GM21717 (cell line): ENCODE measurements around the gene COMTD1.

Source experiments
- ATAC-seq: cut with Tn5 transposase; IDR thresholded peaks from one replicate; pipeline ENCODE4 v1.9.1; 2021; ENCODE audit warnings: mild to moderate bottlenecking, moderate library complexity; ENCODE audit not compliant: unreplicated experiment

The COMTD1 gene

DNA sequence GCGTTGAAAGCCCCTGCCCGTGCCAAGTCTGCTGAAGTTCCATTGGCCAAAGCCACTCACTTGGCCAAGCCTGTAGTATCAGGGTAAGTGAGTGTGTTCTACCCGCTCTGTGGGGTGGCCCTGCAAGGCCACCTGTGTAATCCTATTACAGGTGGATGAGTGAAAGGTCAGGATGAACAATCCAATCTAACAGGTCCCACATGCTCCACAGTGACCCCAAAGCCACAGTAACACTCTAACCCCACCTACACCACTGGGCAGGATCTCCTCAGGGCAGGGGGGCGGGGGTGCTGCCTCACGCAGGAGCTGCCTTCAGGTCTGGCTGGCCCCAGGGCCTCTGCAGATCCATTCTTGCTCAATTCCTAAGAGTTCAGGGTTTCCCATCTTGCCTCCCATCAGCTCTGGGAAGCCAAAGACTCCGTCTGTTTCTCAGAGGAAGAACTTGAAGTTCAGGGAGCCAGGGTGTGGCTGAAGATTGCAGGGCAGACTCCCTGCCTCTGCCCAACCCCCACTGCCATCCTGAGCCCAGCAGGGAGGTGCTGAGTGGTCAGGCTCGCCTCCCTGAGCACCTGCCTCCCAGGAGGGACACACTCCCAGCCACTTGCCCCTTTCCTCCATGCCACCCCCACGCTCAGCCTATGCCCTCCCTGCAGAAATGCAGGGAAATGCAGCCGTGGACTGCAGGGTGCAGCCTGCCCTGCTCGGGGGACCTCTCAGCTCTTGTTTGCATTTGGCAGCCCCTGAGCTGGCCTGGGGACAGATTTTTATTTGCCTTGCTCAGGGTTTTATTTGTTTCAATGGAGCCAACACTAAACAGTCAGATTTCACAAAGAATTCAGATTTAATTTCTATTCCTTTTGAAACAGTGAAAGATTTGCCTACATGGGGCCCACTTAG, 9.8 kb upstream of the COMTD1 start:
- no peak for ATAC-seq

GRCh38 chr10:75244487-75245353, 9.0 kb upstream of the COMTD1 start:
- no peak for ATAC-seq

DNA sequence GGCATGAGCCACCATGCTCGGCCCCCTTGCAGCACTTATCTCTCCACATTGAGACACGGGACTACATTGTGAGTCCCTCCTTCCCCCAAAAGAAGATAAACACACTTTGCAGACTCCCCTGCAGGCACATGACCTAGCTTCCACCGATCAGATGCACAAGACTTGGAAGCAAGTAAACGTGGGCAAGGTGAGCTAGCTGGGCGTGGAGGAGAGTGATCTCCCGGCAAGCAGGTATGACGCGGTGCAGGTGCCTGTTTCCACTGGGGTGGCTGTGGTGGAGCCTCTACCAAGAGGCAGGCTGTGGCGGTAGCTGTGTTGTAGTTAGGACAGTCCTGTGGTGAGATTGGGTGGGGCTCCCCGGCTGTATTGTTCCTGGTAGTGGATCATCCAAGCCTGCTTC, 7.7 kb upstream of the COMTD1 start:
- no peak for ATAC-seq

DNA sequence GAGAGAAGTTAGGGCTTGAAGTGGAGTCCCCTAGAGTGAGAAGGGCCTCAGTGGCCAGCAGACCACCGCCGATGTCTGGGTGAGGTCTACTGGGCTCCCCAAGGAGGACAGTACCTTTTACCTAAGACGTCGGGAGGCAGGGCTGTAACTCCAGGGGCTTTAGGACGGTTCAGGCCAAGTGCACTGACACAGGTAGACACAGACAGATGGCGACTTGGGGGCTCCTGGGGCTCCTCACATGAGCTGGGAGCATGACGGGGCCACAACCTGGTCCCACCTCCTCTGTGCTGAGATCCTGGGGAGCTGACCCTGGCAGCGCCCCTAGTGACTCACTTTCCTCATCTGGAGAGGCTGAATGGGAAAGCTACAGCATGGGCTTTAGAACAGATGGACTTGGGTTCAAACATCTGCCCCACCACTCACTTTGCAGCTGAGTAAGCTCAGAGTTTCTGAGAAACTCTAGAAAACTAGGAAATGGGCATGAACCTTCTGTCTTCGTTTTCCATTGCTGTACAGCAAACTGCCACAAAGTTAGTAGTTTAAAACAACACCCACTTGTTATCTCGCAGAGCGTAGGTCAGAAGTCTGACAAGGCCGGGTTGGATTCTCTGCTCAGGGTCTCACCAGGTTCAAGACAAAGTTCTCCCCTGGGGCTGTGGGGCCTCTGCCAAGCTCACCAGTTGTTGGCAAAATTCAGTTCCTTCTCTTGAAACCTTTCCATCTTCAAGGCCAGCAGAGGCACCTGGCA, 4.7 kb upstream of the COMTD1 start:
- no peak for ATAC-seq

- ATAC-seq: no peak
These were observed 3.5 kb upstream of the COMTD1 start for GRCh38 chr10:75239096-75239790.

GRCh38 chr10:75238182-75239095, 2.7 kb upstream of the COMTD1 start:
- ATAC-seq: no peak

DNA sequence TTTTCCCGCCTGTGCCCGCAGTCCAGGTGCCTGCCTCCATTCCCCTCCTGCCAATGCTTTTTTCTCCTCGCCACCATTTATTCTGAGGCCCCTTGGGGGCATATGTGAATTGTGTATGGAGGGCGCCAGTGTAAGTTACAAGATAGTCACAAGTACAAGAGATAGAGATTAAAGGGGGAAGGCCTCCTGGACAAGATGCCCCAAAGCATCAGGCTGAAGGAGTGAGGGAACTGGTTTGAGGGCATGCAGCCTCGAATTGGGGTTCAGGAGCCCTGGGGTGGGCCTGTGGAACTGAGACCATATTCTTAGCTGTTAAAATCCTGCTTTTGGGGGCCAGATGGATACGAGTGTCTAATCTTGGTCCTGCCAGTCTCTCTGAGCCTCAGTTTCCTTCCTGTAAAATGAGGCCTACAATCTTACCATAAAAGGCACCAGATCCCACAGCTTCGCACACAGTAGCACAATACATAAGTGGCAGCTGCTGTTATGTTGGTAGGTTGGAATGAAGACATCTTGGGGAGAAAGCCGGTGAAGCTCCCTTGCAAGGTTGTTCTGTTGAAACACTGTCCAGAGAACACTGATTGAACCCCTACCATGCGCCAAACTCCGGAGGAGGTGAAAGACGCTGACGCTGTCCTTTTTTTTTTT, 545 bp upstream of the COMTD1 start:
- no peak for ATAC-seq

- peak; percentile 0 for ATAC-seq
These were observed 928 bp downstream of the COMTD1 start for GRCh38 chr10:75234683-75235374.

DNA sequence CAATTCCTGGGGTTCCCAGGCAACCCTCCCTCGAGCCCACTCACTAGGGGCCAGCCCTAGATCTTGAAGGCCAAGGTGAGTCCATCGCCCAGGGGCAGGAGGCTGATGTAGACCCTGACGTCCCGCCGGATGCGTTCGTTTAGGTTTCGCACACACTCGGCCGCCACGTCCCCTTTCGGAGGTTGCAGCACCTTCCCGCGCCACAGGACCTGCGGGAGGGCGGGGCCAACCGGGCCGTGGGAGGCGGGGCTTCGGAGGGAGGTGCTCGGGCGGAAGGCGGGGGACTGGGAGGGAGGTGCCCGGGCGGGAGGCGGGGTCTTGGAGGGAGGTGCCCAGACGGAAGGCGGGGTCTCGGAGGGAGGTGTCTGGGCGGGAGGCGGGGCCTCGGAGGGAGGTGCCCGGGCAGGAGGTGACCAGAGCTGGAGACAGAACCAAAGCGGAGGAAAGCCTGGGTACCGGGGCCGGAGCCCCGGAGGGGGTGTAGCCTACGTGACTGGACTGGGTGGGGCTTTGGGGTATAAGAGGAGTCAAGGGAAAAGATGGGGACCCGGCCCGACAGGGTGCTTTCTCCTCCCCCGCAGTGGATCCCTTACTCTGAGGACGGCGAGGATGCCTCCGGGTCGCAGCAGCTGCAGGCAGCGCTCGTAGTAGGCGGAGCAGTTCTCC, 1.6 kb downstream of the COMTD1 start:
- ATAC-seq: peak; percentile 47

GRCh38 chr10:75233444-75234016, 2.2 kb downstream of the COMTD1 start:
- no peak for ATAC-seq

DNA sequence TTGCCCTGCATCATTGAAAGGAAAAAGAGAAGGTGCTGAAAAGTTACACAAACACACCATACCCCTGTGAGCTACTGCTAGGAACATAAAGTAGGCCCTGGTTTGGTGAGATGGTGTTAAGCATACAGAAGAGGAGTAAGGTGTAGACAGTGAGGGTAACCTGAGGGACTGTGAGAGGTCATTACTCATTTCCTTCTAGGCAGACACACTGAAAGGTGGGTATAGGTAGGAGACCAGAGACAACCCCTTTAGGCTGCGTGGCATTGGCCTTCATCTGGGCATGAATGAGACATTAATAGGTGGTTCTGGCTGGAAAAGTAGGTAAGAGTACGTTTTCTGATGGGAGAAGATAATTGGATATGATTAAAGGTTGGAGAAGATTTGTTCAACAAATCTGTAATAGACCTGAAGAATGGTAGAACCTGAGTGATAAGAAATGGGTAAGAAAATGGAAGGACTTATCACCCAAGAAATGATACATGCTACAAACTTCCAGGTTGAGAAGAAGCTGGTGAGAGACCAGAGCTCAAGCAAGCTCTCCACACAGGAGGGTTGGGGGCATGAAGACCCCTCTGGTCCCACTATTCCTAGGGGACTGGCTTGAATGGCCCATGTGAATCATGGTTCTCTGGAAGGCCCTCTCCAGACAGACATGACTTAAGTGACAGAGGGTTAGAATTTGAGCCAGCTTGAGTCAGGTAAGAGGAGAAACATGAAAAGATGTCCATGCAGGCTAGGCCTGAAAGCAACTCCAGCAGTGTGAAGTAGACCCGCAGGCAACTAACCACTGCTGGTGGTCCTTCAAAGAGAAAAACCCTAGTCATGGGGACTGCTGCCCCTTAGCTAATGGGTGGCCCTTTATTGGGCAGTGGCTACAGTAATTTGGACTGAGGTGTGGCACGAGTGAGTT, 3.8 kb downstream of the COMTD1 start:
- ATAC-seq: no peak

DNA sequence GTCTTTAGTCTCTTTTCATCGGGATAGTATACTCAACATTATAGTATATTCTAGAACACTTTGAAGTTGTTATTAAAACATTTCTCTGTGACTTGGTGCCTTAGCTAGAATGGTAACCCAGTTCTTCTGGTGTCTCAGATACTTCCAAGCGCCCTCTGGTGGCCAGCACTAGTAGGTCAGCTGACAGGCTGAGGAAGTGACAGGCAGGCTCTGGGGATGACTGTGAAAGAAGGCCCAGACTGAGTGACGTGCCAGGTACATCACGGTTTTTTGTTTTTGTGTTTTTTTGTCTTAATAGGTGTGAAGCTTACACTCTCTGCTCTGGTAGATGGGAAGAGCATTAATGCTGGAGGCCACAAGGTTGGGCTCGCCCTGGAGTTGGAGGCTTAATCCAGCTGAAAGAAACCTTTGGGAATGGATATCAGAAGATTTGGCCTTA, 5.1 kb downstream of the COMTD1 start:
- ATAC-seq: peak; percentile 31

GRCh38 chr10:75229971-75230370, 5.8 kb downstream of the COMTD1 start:
- no peak for ATAC-seq

DNA sequence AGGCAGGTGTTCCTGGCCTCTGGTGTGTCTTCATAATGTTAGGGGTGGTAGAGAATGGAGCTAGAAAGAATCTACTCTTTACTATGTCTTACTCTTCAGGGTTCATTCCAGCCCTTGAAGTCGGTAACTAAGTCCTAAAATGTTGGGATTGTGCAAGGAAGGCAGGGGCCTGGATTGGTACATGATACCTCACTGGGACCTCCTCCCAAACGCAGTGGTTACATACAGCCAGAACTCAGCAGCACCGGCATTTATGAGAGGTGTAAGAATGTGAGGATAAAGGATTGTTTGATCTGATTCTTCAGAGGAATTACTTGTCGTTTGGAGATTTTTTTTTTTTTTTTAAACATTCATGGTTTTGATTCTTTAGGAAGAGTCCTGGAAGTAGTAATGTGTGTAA, 6.9 kb downstream of the COMTD1 start:
- no peak for ATAC-seq

DNA sequence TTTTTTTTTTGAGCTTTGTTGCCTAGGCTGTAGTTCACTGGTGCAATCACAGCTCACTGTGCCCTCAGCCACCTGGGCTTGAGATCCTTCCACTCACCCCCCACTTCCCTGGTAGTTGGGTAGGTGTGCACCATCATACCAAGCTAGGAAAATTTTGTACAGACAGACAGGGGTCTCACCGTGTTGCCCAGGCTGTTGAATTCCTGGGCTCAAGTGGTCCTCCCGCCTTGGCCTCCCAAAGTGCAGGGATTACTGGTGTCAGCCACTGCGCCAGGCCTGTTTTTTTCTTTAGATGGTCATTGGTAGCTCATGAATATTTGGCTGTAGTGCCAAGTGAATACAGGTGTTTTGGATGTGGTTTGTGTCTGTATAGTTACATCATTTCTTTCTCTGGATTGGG, 7.5 kb downstream of the COMTD1 start:
- no peak for ATAC-seq

DNA sequence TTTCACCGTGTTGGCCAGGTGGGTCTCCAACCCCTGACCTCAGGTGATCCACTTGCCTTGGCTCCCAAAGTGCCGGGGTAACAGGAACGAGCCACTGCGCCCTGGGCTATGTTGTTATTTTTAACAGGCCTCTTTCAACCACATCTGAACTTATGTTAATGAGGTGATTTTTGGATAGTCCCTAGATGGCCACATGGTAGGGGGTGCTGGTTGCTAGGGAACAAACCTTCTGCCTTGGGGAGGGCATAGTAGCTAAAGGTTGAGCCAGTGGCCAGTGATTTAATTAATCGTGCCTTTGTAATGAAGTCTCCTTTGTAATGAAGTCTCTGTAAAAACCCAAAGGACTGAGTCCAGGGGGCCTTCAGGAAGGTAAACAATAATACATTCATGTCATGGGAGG, 9.1 kb downstream of the COMTD1 start:
- no peak for ATAC-seq
